ENCODE results near the gene PSMD5. TPM values are rescaled to one million over a fixed set of nuclear protein-coding genes. Genes with fewer than 3 reads are reported as not detected.

PSMD5 gene
- total and polyA plus RNA-seq, 2 donors from 2014 or later, result 17.1 to 38.3 TPM

GRCh38 chr9:120778758-120779157 is 64.0 kb downstream of the PSMD5 start:
- H3K36me3 ChIP-seq (ENCODE audit: control insufficient read depth in 2 of 3, insufficient read depth in 3 of 3, low read length in 3 of 3), result peaks cover 3 to 28% (median 15%) of the 10 kb centered on the region in 3 donors
- FAIRE-seq, result no peak

GRCh38 chr9:120777229-120777628 is 65.5 kb downstream of the PSMD5 start:
- H3K4me1 ChIP-seq (ENCODE audit: control insufficient read depth in 2 of 3, insufficient read depth in 2 of 3, low read depth in 1 of 3, low read length in 3 of 3), result no peaks in the 10 kb centered on the region
- H3K9me3 ChIP-seq (ENCODE audit: control insufficient read depth in 2 of 3, insufficient read depth in 1 of 3, low read length in 3 of 3), result no peaks in the 10 kb centered on the region
- no peak for FAIRE-seq
- no peak overlapping the region for H3K9ac ChIP-seq (ENCODE audit: low read length in 3 of 3)
- H3K27ac ChIP-seq (ENCODE audit: low read depth in 2 of 2, low read length in 2 of 2), result no peak overlapping the region
- H3K27me3 ChIP-seq (ENCODE audit: control insufficient read depth, insufficient read depth, low read length), result no peaks in the 10 kb centered on the region
- no peak overlapping the region for H3K4me3 ChIP-seq (ENCODE audit: low read length in 3 of 3)
- intact Hi-C loops (cut with DNase I), result no loop called here
- peaks cover 3 to 32% (median 16%) of the 10 kb centered on the region in 3 donors for H3K36me3 ChIP-seq (ENCODE audit: control insufficient read depth in 2 of 3, insufficient read depth in 3 of 3, low read length in 3 of 3)
- DNase-seq, result no peak
- no peak for TF ChIP-seq CTCF (IDR thresholded peaks at IDR 0.05; ENCODE audit: borderline replicate concordance, extremely low read depth, insufficient read depth)

More at GRCh38 chr9:120778758-120779157, 64.0 kb downstream of the PSMD5 start:
- H3K4me1 ChIP-seq (ENCODE audit: control insufficient read depth in 2 of 3, insufficient read depth in 2 of 3, low read depth in 1 of 3, low read length in 3 of 3), result no peaks in the 10 kb centered on the region
- no peak overlapping the region for H3K27ac ChIP-seq (ENCODE audit: low read depth in 2 of 2, low read length in 2 of 2)
- no peak overlapping the region for H3K9ac ChIP-seq (ENCODE audit: low read length in 3 of 3)
- TF ChIP-seq CTCF (IDR thresholded peaks at IDR 0.05; ENCODE audit: borderline replicate concordance, extremely low read depth, insufficient read depth), result no peak
- no peaks in the 10 kb centered on the region for H3K9me3 ChIP-seq (ENCODE audit: control insufficient read depth in 2 of 3, insufficient read depth in 1 of 3, low read length in 3 of 3)
- DNase-seq, result no peak
- no peaks in the 10 kb centered on the region for H3K27me3 ChIP-seq (ENCODE audit: control insufficient read depth, insufficient read depth, low read length)
- no peak overlapping the region for H3K4me3 ChIP-seq (ENCODE audit: low read length in 3 of 3)
- intact Hi-C loops (cut with DNase I), result no loop called here

DNA sequence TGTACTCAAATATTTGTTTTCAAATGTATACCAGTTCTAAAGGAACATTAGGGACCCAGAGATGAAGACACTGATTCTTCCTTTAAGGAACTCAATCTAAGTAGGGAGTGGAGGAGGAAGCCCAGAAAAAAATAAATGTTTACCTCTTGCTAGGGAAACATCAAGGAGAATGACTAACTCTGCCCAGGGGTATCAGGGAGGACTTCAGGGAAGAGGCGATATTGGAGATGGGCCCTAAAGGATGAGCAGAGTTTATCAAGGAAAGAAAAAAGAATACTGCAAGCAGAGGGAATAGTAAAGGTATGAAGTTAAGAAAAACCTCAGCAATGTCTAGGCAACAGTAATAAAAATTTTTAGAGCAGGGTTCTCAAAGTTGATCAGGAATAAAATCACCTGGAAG is 65.9 kb downstream of the PSMD5 start:
- no peaks in the 10 kb centered on the region for H3K4me1 ChIP-seq (ENCODE audit: control insufficient read depth in 2 of 3, insufficient read depth in 2 of 3, low read depth in 1 of 3, low read length in 3 of 3)
- intact Hi-C loops (cut with DNase I), result no loop called here
- no peak overlapping the region for H3K27ac ChIP-seq (ENCODE audit: low read depth in 2 of 2, low read length in 2 of 2)
- no peak overlapping the region for H3K9ac ChIP-seq (ENCODE audit: low read length in 3 of 3)
- H3K36me3 ChIP-seq (ENCODE audit: control insufficient read depth in 2 of 3, insufficient read depth in 3 of 3, low read length in 3 of 3), result peaks cover 3 to 32% (median 16%) of the 10 kb centered on the region in 3 donors
- H3K27me3 ChIP-seq (ENCODE audit: control insufficient read depth, insufficient read depth, low read length), result no peaks in the 10 kb centered on the region
- no peaks in the 10 kb centered on the region for H3K9me3 ChIP-seq (ENCODE audit: control insufficient read depth in 2 of 3, insufficient read depth in 1 of 3, low read length in 3 of 3)
- DNase-seq (no peak), FAIRE-seq (no peak)
- no peak for TF ChIP-seq CTCF (IDR thresholded peaks at IDR 0.05; ENCODE audit: borderline replicate concordance, extremely low read depth, insufficient read depth)
- no peak overlapping the region for H3K4me3 ChIP-seq (ENCODE audit: low read length in 3 of 3)

DNA sequence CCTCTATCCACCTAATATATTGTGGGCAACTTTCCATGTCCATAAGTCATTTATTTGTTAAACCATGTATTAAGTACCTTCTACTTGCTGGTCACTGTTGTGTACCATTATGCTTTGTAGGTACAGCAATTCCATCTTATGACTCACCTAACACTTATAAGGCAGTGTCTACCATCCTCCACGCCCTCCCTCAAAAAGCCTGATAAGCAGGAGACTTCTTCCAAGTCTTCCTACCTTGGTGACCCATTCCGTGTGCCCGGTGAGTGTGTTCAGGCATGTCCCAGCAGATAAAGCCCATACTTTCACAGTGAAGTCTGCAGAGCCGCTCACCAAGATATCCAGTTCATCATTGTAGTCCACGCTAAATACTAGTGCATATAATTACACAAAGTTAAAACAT is 66.9 kb downstream of the PSMD5 start:
- no peak for TF ChIP-seq CTCF (IDR thresholded peaks at IDR 0.05; ENCODE audit: borderline replicate concordance, extremely low read depth, insufficient read depth)
- no peak for FAIRE-seq

More for the DNA sequence above, 66.9 kb downstream of the PSMD5 start:
- Histone ChIP-seq H3K36me3 (ENCODE audit: control insufficient read depth in 2 of 3, insufficient read depth in 3 of 3, low read length in 3 of 3) (peaks cover 3 to 41% (median 21%) of the 10 kb centered on the region in 3 donors), H3K4me3 (ENCODE audit: low read length in 3 of 3) (no peak overlapping the region), H3K4me1 (ENCODE audit: control insufficient read depth in 2 of 3, insufficient read depth in 2 of 3, low read depth in 1 of 3, low read length in 3 of 3) (no peaks in the 10 kb centered on the region), H3K27me3 (ENCODE audit: control insufficient read depth, insufficient read depth, low read length) (no peaks in the 10 kb centered on the region), H3K27ac (ENCODE audit: low read depth in 2 of 2, low read length in 2 of 2) (no peak overlapping the region), H3K9ac (ENCODE audit: low read length in 3 of 3) (no peak overlapping the region), H3K9me3 (ENCODE audit: control insufficient read depth in 2 of 3, insufficient read depth in 1 of 3, low read length in 3 of 3) (no peaks in the 10 kb centered on the region)
- DNase-seq, result no peak
- intact Hi-C loops (cut with DNase I), result no loop called here

All from kidney (tissue), 14 donors.